Measurements from ENCODE around the gene ZNF507. TPM values are rescaled to one million over a fixed set of nuclear protein-coding genes. Genes with fewer than 3 reads are reported as not detected.

The ZNF507 gene
- total and polyA plus RNA-seq, 2 of the 8 experiments (the other 6 are each of a cell fraction or from before 2014, with no cell fraction given): 8.6 to 28.8 TPM

GRCh38 chr19:32316034-32316433 lies 29.4 kb upstream of the ZNF507 start:
- DNase-seq (ENCODE audit: low read depth in 1 of 2, low spot score in 2 of 2): no peak
- Histone ChIP-seq H2BK5ac (ENCODE audit: low read depth, low read length) (no peak overlapping the region), H3K4me3 (ENCODE audit: extremely low read depth in 1 of 4, insufficient read depth in 2 of 4, low read depth in 3 of 4, low read length in 4 of 4) (no peak overlapping the region), H3K9ac (replicated peaks in 1 of 4; ENCODE audit: extremely low read depth in 1 of 4, low read depth in 3 of 4, low read length in 3 of 4) (no peak overlapping the region), H3K27me3 (replicated peaks in 1 of 4; ENCODE audit: control insufficient read depth in 3 of 4, extremely low read depth in 1 of 4, insufficient read depth in 3 of 4, low read length in 3 of 4) (no peaks in the 10 kb centered on the region), H2BK20ac (ENCODE audit: low read length) (no peak overlapping the region), H2BK120ac (replicated peaks; ENCODE audit: low read depth, low read length) (no peak overlapping the region), H3K18ac (ENCODE audit: extremely low read depth, low read length) (no peak overlapping the region), H3K79me2 (ENCODE audit: control insufficient read depth in 1 of 2, insufficient read depth in 2 of 2, low read length in 2 of 2) (no peaks in the 10 kb centered on the region), H2BK12ac (ENCODE audit: low read depth, low read length) (no peak overlapping the region), H4K8ac (ENCODE audit: extremely low read depth, insufficient read depth, low read length) (no peak overlapping the region), H3K4me1 (replicated peaks in 1 of 4; ENCODE audit: control insufficient read depth in 3 of 4, insufficient read depth in 4 of 4, low read length in 3 of 4) (peaks cover 0 to 3% (median 0%) of the 10 kb centered on the region in 4 experiments; a peak in 1 of 7 replicates), H3K14ac (ENCODE audit: insufficient read length) (no peak overlapping the region), H3K27ac (ENCODE audit: low read depth, low read length) (no peak overlapping the region), H3K9me3 (ENCODE audit: insufficient read depth in 2 of 2, low read depth in 1 of 2, low read length in 1 of 2) (no peaks in the 10 kb centered on the region), H4K5ac (ENCODE audit: insufficient read length, low read depth, low read length) (no peak overlapping the region), H3K56ac (replicated peaks; ENCODE audit: insufficient read length, low read depth, low read length) (no peak overlapping the region), H3K23ac (ENCODE audit: insufficient read length) (no peak overlapping the region), H2AFZ (ENCODE audit: low read length) (no peak overlapping the region), H4K20me1 (replicated peaks in 1 of 2; ENCODE audit: control insufficient read depth in 1 of 2, insufficient read depth in 2 of 2, low read length in 2 of 2) (no peaks in the 10 kb centered on the region), H4K91ac (replicated peaks; ENCODE audit: insufficient read length, low read length) (no peak overlapping the region), H3K23me2 (ENCODE audit: low read depth, low read length) (no peaks in the 10 kb centered on the region), H3K4me2 (ENCODE audit: insufficient read depth in 1 of 2, low read depth in 2 of 2, low read length in 2 of 2) (no peak overlapping the region), H2BK15ac (ENCODE audit: low read length) (no peak overlapping the region), H3K36me3 (ENCODE audit: control insufficient read depth in 2 of 4, insufficient read depth in 4 of 4, low read length in 3 of 4) (no peaks in the 10 kb centered on the region), H3K4ac (replicated peaks; ENCODE audit: insufficient read length, low read depth, low read length) (no peak overlapping the region), H3K79me1 (ENCODE audit: low read depth, low read length) (no peaks in the 10 kb centered on the region), H2AK5ac (ENCODE audit: low read depth, low read length) (no peak overlapping the region)
- 76% methylated on average over 6 of the region's 6 CpGs; no CpG with 5 or more reads in 1 of the 2 experiments for WGBS, 2 experiments (ENCODE audit: extremely low coverage in 1 of 2, insufficient coverage in 1 of 2, insufficient read length in 1 of 2, insufficient replicate concordance in 2 of 2, low coverage in 1 of 2, low lambda C conversion rate in 2 of 2, missing lambda C conversion rate in 1 of 2)
- CTCF ChIA-PET (ENCODE audit: partially characterized antibody): interaction anchor here (0.7 to 1.1 kb wide), 5 partner anchors 9 to 1646 kb away, joined by 3 read pairs; no protein-coding TSS in a partner anchor
- FAIRE-seq: no peak
- TF ChIP-seq CTCF (IDR thresholded peaks at IDR 0.05; ENCODE audit: control extremely low read depth in 1 of 3, insufficient read depth in 1 of 3, low read depth in 1 of 3, low read length in 3 of 3) (peak in 1 of 3 experiments; percentile 6; a peak in 1 of 4 replicates), YY1 (IDR thresholded peaks at IDR 0.05; ENCODE audit: low read depth, low read length) (0 out of 2 replicates have a peak, but pooled peaks have one; percentile 24), TCF12 (IDR thresholded peaks at IDR 0.05; ENCODE audit: low read depth, low read length) (no peak), KDM1A (IDR thresholded peaks at IDR 0.05; ENCODE audit: borderline replicate concordance, low read length) (peak; percentile 39; the same call in 1 of the 2 replicates), SIX5 (IDR thresholded peaks at IDR 0.05; ENCODE audit: low read depth, low read length) (no peak)
- POLR2A ChIA-PET (ENCODE audit: partially characterized antibody): interaction anchor here (0.7 to 1.3 kb wide), 2 partner anchors 12 to 29 kb away, joined by 3 to 4 read pairs; partner anchors contain the start of gene ZNF507
